Esophagus muscularis mucosa (tissue), 4 donors: ENCODE data around the gene POLA2. TPM values are rescaled to one million over a fixed set of nuclear protein-coding genes. Genes with fewer than 3 reads are reported as not detected.
A peak's percentile ranks its signal among the peaks of the same experiment; 100 is the strongest.

ENCODE experiments used
- DNase-seq: peaks from one replicate; pipeline ENCODE4 v3.0.0-alpha.2; 2017; ENCODE audit errors: extremely low spot score
- H3K27ac ChIP-seq, 4 donors: fragments of 200-600 bp; sonication (generic); replicated peaks in 1 of 4; 1 replicate in 3 of 4; 2 replicates in 1 of 4; pipeline ENCODE4 v1.5.1; 2016 to 2019; ENCODE audit warnings: mild to moderate bottlenecking in 1 of 4
- H3K27me3 ChIP-seq, 4 donors: fragments of 200-600 bp; sonication (generic); one replicate each; pipeline versions ENCODE4 v1.5.1 to v1.6.0; 2016 to 2019
- H3K36me3 ChIP-seq, 4 donors: fragments of 200-600 bp; sonication (generic); one replicate each; pipeline ENCODE4 v1.5.1; 2016 to 2019
- H3K4me1 ChIP-seq, 4 donors: fragments of 200-600 bp; sonication (generic); one replicate each; pipeline ENCODE4 v1.5.1; 2016 to 2019
- H3K4me3 ChIP-seq, 4 donors: fragments of 200-600 bp; sonication (generic); 1 replicate in 2 of 4; 2 replicates in 2 of 4; pipeline ENCODE4 v1.5.1; 2016 to 2019; ENCODE audit warnings: mild to moderate bottlenecking in 4 of 4, moderate library complexity in 1 of 4
- H3K9me3 ChIP-seq, 4 donors: fragments of 200-600 bp; sonication (generic); 1 replicate in 3 of 4; 2 replicates in 1 of 4; pipeline ENCODE4 v1.5.1; 2016 to 2019
- EP300 ChIP-seq: sonication (generic); formaldehyde crosslinking; IDR thresholded peaks from one replicate; pipeline ENCODE4 v1.6.1; 2017; ENCODE audit warnings: antibody characterized with exemption
- POLR2A ChIP-seq: fragments of 450-650 bp; IDR thresholded peaks from one replicate; pipeline ENCODE4 v1.6.1; 2017; ENCODE audit warnings: antibody characterized with exemption, moderate library complexity, mild to moderate bottlenecking, low read depth
- POLR2AphosphoS5 ChIP-seq, 2 donors: sonication (generic); formaldehyde crosslinking; IDR thresholded peaks; one replicate each; pipeline ENCODE4 v1.6.1; 2017; ENCODE audit warnings: antibody characterized with exemption in 2 of 2
- WGBS: methylation state at CpG from one replicate; pipeline ENCODE4 v1.1.5; 2018; 5-methylcytosine and 5-hydroxymethylcytosine counted together
- intact Hi-C: fragments of 100-400 bp; cut with DNase I; formaldehyde crosslinking; loops from one replicate; pipeline ENCODE4 v1.15.1; 2023
- total RNA-seq, 4 donors: library from RNA; depleted of rRNA; stranded (reverse); fragments of >200 nt; gene quantifications; one replicate each; pipeline versions ENCODE4 v1.1.0 to v1.2.1, GENCODE V29; 2016
- TF ChIP-seq, protein P1 (sequence below), 3 experiments: fragments of 200-600 bp in 2 of 3; fragments of 450-650 bp in 1 of 3; sonication (generic) in 2 of 3; IDR thresholded peaks; one replicate each; pipeline ENCODE4 v1.5.1; 2017 to 2019; ENCODE audit warnings: antibody characterized with exemption in 3 of 3, mild to moderate bottlenecking in 2 of 3, moderate library complexity in 1 of 3

Gene POLA2
- total RNA-seq, 4 donors from 2014 or later, result 14.7 to 26.6 (median 17.3) TPM

DNA sequence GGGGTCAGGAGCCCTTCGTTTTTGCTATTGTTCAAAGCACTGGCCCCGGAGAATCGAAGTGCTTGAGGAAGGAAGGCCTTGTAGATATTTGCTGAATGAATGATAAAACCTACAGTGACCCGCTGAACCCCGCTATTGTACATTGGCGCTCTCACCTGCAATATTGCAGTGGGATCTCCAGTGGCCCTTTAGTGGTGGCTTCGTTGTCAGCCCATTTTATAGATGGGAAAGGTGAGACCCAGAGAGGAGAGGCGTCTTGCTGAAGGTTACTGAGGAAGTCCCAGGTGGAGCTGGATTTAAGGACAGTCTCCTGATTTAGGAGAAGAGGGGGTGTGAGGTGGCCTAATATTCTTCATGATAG lies 54.1 kb downstream of the POLA2 start:
- no peak for DNase-seq
- TF ChIP-seq, protein P1, sequence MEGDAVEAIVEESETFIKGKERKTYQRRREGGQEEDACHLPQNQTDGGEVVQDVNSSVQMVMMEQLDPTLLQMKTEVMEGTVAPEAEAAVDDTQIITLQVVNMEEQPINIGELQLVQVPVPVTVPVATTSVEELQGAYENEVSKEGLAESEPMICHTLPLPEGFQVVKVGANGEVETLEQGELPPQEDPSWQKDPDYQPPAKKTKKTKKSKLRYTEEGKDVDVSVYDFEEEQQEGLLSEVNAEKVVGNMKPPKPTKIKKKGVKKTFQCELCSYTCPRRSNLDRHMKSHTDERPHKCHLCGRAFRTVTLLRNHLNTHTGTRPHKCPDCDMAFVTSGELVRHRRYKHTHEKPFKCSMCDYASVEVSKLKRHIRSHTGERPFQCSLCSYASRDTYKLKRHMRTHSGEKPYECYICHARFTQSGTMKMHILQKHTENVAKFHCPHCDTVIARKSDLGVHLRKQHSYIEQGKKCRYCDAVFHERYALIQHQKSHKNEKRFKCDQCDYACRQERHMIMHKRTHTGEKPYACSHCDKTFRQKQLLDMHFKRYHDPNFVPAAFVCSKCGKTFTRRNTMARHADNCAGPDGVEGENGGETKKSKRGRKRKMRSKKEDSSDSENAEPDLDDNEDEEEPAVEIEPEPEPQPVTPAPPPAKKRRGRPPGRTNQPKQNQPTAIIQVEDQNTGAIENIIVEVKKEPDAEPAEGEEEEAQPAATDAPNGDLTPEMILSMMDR (IDR thresholded peaks at IDR 0.05), result peak; percentile 0 to 10 (median 5)
- TF ChIP-seq POLR2A, result no peak
- TF ChIP-seq EP300, result no peak
- H3K27me3 ChIP-seq, result no peaks in the 10 kb centered on the region
- peaks cover 41 to 88% (median 86%) of the 10 kb centered on the region in 4 donors for H3K4me1 ChIP-seq
- 15% methylated on average over 7 of the region's 8 CpGs for WGBS
- peak overlapping the region; percentile 95 to 97 (median 96) for H3K27ac ChIP-seq
- intact Hi-C loops, result loop anchor here (1.0 to 2.0 kb wide), 2 partner anchors 25 to 41 kb away; no protein-coding TSS in a partner anchor
- peak overlapping the region; percentile 87 to 100 (median 88) for H3K4me3 ChIP-seq
- H3K36me3 ChIP-seq, result peaks cover 6 to 18% (median 15%) of the 10 kb centered on the region in 4 donors
- H3K9me3 ChIP-seq, result no peaks in the 10 kb centered on the region

DNA sequence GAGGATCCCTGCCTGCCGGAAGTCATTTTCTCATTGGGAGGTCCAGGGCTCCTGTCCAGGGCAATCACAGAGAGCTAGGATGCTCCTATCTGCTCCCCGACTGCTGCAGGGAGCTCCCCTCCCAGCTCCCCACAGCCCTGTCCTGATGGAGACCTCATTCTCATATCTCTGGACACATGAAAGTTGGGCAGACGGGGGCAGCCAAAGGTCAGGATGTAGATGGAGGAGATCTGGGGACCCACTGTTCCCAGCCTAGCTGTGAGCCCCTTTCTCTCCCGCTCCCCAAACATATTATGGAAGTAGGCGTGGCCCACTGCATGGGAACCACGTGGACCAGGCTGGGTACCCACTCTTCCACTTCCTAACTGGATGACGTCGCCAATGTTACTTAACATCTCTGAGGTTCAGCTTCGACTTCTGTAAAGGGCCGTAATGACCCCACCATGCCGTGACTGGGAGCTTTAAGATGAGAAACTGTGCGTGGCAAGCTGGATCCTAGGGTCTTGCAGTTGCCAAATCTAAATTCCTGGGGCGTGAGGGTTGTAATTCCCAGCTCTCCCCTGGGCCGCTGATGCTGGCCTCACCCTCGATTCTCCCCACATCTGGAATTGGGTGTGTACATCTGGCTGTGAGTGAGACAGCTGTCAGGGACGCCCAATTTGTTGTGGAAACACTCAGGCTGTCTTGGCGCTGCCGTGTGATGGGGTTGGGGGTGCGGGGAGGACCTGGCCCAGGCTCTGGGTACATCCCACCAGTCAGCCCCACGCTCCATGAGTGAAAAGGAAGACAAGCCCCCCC lies 54.7 kb downstream of the POLA2 start:
- Histone ChIP-seq H3K9me3 (no peaks in the 10 kb centered on the region), H3K27me3 (no peaks in the 10 kb centered on the region), H3K4me1 (peaks cover 41 to 88% (median 86%) of the 10 kb centered on the region in 4 donors), H3K27ac (peak overlapping the region; percentile 95 to 97 (median 96)), H3K4me3 (peak overlapping the region; percentile 87 to 100 (median 88)), H3K36me3 (peaks cover 11 to 24% (median 21%) of the 10 kb centered on the region in 4 donors)
- WGBS, result 38% methylated on average over 19 of the region's 20 CpGs
- TF ChIP-seq POLR2AphosphoS5 (IDR thresholded peaks at IDR 0.05), result peak; percentile 35 to 61
- no peak for TF ChIP-seq POLR2A
- TF ChIP-seq EP300, result no peak
- TF ChIP-seq, protein P1 (IDR thresholded peaks at IDR 0.05), result no peak
- DNase-seq, result no peak
- intact Hi-C loops, result loop anchor here (1.0 kb wide), 1 partner anchor 41 kb away; no protein-coding TSS in a partner anchor

DNA sequence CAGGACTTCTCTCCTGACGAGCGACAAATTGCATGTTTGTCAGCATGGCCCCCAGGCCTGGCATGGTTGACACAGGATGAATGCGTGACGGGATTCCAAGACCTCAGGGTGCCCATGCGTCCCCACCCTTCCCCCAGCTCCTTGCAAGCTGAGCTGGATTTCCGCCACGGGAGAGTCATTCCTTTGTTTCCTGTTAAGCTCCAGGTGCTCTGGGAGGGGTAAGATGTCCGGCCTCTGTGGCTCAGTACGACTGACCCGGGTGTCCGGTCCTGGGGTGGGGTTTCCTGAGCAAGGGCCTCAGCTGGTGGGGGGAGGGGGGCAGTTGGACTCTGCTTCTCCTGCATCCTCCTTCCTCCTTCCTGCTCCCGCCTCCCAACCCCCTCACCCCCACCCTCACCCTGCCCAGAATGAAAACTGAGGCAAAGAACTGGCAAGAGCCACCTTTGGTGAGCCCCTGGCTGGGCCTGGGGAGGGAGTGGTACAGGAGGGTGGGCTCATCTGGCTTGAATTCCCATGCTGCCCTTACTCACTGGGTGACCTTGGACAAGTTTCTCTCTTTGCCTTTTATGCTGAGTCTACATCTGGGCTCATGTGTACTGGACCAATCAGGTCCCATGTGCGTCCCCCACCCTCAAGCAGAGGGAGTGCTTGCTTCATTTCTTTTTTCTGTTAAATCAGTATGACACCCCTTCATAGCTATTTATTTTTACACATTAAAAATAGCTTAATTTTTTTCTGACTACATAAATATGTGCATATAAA lies 55.4 kb downstream of the POLA2 start:
- Histone ChIP-seq H3K9me3 (no peaks in the 10 kb centered on the region), H3K4me3 (peak overlapping the region; percentile 87 to 100 (median 88)), H3K4me1 (peaks cover 49 to 88% (median 86%) of the 10 kb centered on the region in 4 donors), H3K36me3 (peaks cover 19 to 31% (median 29%) of the 10 kb centered on the region in 4 donors), H3K27me3 (no peaks in the 10 kb centered on the region), H3K27ac (peak overlapping the region; percentile 95 to 97 (median 96))
- peak; percentile 6 to 18 for TF ChIP-seq POLR2AphosphoS5 (IDR thresholded peaks at IDR 0.05)
- TF ChIP-seq, protein P1 (IDR thresholded peaks at IDR 0.05), result no peak
- TF ChIP-seq EP300, result peak; percentile 11
- TF ChIP-seq POLR2A, result no peak
- 50% methylated on average over 11 of the region's 13 CpGs for whole genome bisulfite sequencing
- intact Hi-C loops, result no loop called here
- DNase-seq, result peak; percentile 95

DNA sequence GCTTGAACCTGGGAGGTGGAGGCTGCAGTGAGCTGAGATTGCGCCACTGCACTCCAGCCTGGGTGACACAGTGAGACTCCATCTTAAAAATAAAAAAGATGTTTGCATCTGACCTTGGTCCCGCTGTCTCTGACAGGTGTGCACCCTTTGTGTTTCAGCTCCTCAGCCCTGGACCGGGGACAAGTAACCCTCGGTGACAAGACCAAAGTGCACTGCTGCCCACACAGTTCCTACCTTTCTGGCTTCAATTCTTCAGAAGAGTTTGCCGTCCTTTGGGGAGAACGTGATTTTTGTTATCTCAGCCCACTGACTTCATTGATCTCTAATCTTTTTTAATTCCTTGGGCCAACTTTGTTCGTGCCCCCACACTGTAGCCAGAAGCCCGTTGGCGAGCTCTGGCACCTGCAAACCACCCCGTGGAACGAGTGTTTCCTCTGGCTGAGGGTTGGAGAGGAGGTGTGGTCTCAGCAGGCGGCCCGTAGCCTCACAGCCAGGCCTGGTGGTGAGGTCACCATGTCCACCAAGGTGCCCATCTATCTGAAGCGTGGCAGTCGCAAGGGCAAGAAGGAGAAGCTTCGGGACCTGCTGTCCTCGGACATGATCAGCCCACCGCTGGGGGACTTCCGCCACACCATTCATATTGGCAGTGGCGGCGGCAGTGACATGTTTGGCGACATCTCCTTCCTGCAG lies 58.8 kb downstream of the POLA2 start:
- Histone ChIP-seq H3K27me3 (no peaks in the 10 kb centered on the region), H3K36me3 (peaks cover 20 to 46% (median 38%) of the 10 kb centered on the region in 4 donors), H3K4me3 (no peak overlapping the region)

More for the DNA sequence above, 58.8 kb downstream of the POLA2 start:
- DNase-seq, result no peak
- intact Hi-C loops, result no loop called here
- Histone ChIP-seq H3K27ac (peak overlapping the region in 2 of 4 donors; percentile 34 to 48), H3K9me3 (no peaks in the 10 kb centered on the region), H3K4me1 (peaks cover 39 to 78% (median 71%) of the 10 kb centered on the region in 4 donors)
- 80% methylated on average over 21 of the region's 22 CpGs for WGBS
- TF ChIP-seq POLR2A, result no peak
